ENCODE measurements around the gene GRN.

GRN gene

GRCh38 chr17:44331249-44331760 is 13.8 kb upstream of the GRN start:
- Histone ChIP-seq H3K4me3 (ENCODE audit: severe bottlenecking) (no peak overlapping the region), H3K4me1 (ENCODE audit: insufficient read depth, poor library complexity, severe bottlenecking) (no peaks in the 10 kb centered on the region), H3K9me3 (ENCODE audit: severe bottlenecking) (no peaks in the 10 kb centered on the region), H3K27ac (ENCODE audit: poor library complexity, severe bottlenecking) (no peak overlapping the region), H3K27me3 (ENCODE audit: insufficient read depth, poor library complexity, severe bottlenecking) (no peaks in the 10 kb centered on the region), H3K36me3 (ENCODE audit: low read depth) (no peaks in the 10 kb centered on the region)
- DNase-seq (ENCODE audit: low spot score) (no peak), ATAC-seq (ENCODE audit: low read depth) (no peak)
- TF ChIP-seq, protein P1, sequence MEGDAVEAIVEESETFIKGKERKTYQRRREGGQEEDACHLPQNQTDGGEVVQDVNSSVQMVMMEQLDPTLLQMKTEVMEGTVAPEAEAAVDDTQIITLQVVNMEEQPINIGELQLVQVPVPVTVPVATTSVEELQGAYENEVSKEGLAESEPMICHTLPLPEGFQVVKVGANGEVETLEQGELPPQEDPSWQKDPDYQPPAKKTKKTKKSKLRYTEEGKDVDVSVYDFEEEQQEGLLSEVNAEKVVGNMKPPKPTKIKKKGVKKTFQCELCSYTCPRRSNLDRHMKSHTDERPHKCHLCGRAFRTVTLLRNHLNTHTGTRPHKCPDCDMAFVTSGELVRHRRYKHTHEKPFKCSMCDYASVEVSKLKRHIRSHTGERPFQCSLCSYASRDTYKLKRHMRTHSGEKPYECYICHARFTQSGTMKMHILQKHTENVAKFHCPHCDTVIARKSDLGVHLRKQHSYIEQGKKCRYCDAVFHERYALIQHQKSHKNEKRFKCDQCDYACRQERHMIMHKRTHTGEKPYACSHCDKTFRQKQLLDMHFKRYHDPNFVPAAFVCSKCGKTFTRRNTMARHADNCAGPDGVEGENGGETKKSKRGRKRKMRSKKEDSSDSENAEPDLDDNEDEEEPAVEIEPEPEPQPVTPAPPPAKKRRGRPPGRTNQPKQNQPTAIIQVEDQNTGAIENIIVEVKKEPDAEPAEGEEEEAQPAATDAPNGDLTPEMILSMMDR (IDR thresholded peaks at IDR 0.05; ENCODE audit: poor library complexity, severe bottlenecking) = peak; percentile 91

DNA sequence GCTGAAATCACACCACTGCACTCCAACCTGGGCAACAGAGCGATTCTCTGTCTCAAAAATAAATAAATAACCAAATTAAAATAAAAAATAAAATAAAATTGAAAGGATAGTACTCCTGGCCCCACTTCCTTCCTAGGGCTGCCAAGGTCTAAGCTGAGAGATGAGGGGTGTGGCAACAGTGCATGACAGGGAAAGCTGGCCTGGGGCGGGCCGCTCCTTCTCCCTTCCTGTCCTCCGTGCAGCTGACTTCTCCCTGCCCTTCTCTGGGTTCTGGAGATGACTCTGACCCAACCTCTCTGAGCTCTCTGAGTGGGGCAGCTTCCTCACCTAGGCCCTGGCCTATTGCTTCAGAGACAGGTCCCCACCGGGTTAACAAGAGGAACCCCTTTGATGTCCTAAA is 11.7 kb upstream of the GRN start:
- no peak for DNase-seq (ENCODE audit: low spot score)
- Histone ChIP-seq H3K9me3 (ENCODE audit: severe bottlenecking) (no peaks in the 10 kb centered on the region), H3K27me3 (ENCODE audit: insufficient read depth, poor library complexity, severe bottlenecking) (no peaks in the 10 kb centered on the region), H3K36me3 (ENCODE audit: low read depth) (no peaks in the 10 kb centered on the region), H3K4me3 (ENCODE audit: severe bottlenecking) (no peak overlapping the region), H3K4me1 (ENCODE audit: insufficient read depth, poor library complexity, severe bottlenecking) (no peaks in the 10 kb centered on the region), H3K27ac (ENCODE audit: poor library complexity, severe bottlenecking) (no peak overlapping the region)
- ATAC-seq (ENCODE audit: low read depth) = 0 out of 3 replicates have a peak, but pooled peaks have one; percentile 49
- TF ChIP-seq, protein P1 (IDR thresholded peaks at IDR 0.05; ENCODE audit: poor library complexity, severe bottlenecking) = no peak

GRCh38 chr17:44334315-44334714 is 10.8 kb upstream of the GRN start:
- H3K4me1 ChIP-seq (ENCODE audit: insufficient read depth, poor library complexity, severe bottlenecking) = no peaks in the 10 kb centered on the region
- H3K27me3 ChIP-seq (ENCODE audit: insufficient read depth, poor library complexity, severe bottlenecking) = no peaks in the 10 kb centered on the region
- no peak overlapping the region for H3K4me3 ChIP-seq (ENCODE audit: severe bottlenecking)
- ATAC-seq (ENCODE audit: low read depth) (no peak), DNase-seq (ENCODE audit: low spot score) (no peak)
- no peak overlapping the region for H3K27ac ChIP-seq (ENCODE audit: poor library complexity, severe bottlenecking)
- no peaks in the 10 kb centered on the region for H3K9me3 ChIP-seq (ENCODE audit: severe bottlenecking)
- TF ChIP-seq, protein P1 (IDR thresholded peaks at IDR 0.05; ENCODE audit: poor library complexity, severe bottlenecking) = no peak
- H3K36me3 ChIP-seq (ENCODE audit: low read depth) = no peaks in the 10 kb centered on the region

GRCh38 chr17:44334727-44335126 is 10.4 kb upstream of the GRN start:
- Histone ChIP-seq H3K27ac (ENCODE audit: poor library complexity, severe bottlenecking) (no peak overlapping the region), H3K4me3 (ENCODE audit: severe bottlenecking) (no peak overlapping the region), H3K27me3 (ENCODE audit: insufficient read depth, poor library complexity, severe bottlenecking) (no peaks in the 10 kb centered on the region), H3K9me3 (ENCODE audit: severe bottlenecking) (no peaks in the 10 kb centered on the region), H3K36me3 (ENCODE audit: low read depth) (no peaks in the 10 kb centered on the region), H3K4me1 (ENCODE audit: insufficient read depth, poor library complexity, severe bottlenecking) (no peaks in the 10 kb centered on the region)
- no peak for ATAC-seq (ENCODE audit: low read depth)
- no peak for DNase-seq (ENCODE audit: low spot score)
- TF ChIP-seq, protein P1 (IDR thresholded peaks at IDR 0.05; ENCODE audit: poor library complexity, severe bottlenecking) = no peak

- Histone ChIP-seq H3K27me3 (ENCODE audit: insufficient read depth, poor library complexity, severe bottlenecking) (no peaks in the 10 kb centered on the region), H3K4me3 (ENCODE audit: severe bottlenecking) (no peak overlapping the region), H3K9me3 (ENCODE audit: severe bottlenecking) (no peaks in the 10 kb centered on the region), H3K4me1 (ENCODE audit: insufficient read depth, poor library complexity, severe bottlenecking) (no peaks in the 10 kb centered on the region), H3K27ac (ENCODE audit: poor library complexity, severe bottlenecking) (no peak overlapping the region), H3K36me3 (ENCODE audit: low read depth) (no peaks in the 10 kb centered on the region)
- DNase-seq (ENCODE audit: low spot score) = no peak
- TF ChIP-seq, protein P1 (IDR thresholded peaks at IDR 0.05; ENCODE audit: poor library complexity, severe bottlenecking) = no peak
- no peak for ATAC-seq (ENCODE audit: low read depth)
These were observed 9.5 kb upstream of the GRN start for GRCh38 chr17:44335564-44335963.
